ENCODE results near the gene GRB7. TPM values are rescaled to one million over a fixed set of nuclear protein-coding genes. Genes with fewer than 3 reads are reported as not detected.
A peak's percentile ranks its signal among the peaks of the same experiment; 100 is the strongest.

GRB7 gene
- total RNA-seq, 4 donors from 2014 or later = 49.4 to 114 (median 72.4) TPM

DNA sequence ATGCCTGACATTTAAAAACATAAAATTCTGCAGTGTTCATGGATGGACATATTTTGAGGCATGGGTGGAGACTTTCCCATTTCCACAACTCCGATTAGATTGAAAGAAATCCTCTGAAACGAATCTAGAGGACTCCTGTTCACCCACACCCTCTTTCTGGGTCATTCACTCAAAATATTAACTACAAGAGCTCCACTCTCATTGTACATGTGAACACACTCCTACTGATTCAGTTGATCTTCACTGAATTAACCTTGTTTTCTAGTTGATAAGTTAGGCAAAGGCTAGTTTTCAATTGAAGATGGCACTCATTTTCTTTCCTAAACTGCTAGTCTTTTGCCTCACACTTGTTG is 44.1 kb downstream of the GRB7 start:
- no peak for DNase-seq (ENCODE audit: low spot score in 2 of 2)
- H3K4me3 ChIP-seq = no peak overlapping the region
- H3K27me3 ChIP-seq = peaks cover 7% of the 10 kb centered on the region
- H3K4me1 ChIP-seq = peaks cover 15% of the 10 kb centered on the region
- H3K36me3 ChIP-seq = no peaks in the 10 kb centered on the region
- 36% methylated on average over 2 of the region's 2 CpGs for WGBS
- H3K27ac ChIP-seq = no peak overlapping the region
- no peaks in the 10 kb centered on the region for H3K9me3 ChIP-seq
- TF ChIP-seq POLR2AphosphoS5 (IDR thresholded peaks at IDR 0.05) = no peak
- TF ChIP-seq, protein P1, sequence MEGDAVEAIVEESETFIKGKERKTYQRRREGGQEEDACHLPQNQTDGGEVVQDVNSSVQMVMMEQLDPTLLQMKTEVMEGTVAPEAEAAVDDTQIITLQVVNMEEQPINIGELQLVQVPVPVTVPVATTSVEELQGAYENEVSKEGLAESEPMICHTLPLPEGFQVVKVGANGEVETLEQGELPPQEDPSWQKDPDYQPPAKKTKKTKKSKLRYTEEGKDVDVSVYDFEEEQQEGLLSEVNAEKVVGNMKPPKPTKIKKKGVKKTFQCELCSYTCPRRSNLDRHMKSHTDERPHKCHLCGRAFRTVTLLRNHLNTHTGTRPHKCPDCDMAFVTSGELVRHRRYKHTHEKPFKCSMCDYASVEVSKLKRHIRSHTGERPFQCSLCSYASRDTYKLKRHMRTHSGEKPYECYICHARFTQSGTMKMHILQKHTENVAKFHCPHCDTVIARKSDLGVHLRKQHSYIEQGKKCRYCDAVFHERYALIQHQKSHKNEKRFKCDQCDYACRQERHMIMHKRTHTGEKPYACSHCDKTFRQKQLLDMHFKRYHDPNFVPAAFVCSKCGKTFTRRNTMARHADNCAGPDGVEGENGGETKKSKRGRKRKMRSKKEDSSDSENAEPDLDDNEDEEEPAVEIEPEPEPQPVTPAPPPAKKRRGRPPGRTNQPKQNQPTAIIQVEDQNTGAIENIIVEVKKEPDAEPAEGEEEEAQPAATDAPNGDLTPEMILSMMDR (IDR thresholded peaks at IDR 0.05) = no peak
- no peak for TF ChIP-seq EP300 (IDR thresholded peaks at IDR 0.05)
- no peak for TF ChIP-seq POLR2A (IDR thresholded peaks at IDR 0.05)

DNA sequence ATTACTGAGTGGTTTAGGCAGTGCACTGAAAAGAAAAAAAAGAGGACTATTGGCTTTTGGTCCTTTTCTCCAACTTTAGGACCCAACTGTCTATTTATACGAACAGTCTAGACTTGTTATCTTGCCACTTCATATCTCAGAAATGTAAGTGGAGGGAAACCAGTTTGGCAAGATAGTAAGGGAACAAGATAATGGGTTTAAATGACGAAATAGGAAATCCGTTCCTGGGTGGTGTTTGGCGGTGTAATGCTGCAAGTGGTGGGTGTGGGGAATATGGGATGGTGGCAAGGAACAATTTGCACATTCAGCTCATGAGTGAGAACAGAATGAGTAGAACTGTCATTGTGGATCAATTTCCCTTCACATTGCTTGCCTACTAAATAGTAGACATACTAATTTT is 44.7 kb downstream of the GRB7 start:
- Histone ChIP-seq H3K4me1 (peaks cover 15% of the 10 kb centered on the region), H3K9me3 (no peaks in the 10 kb centered on the region), H3K4me3 (no peak overlapping the region), H3K36me3 (no peaks in the 10 kb centered on the region), H3K27ac (no peak overlapping the region), H3K27me3 (peaks cover 7% of the 10 kb centered on the region)
- whole genome bisulfite sequencing = 34% methylated on average over 4 of the region's 4 CpGs
- DNase-seq (ENCODE audit: low spot score in 2 of 2) = no peak
- TF ChIP-seq EP300 (IDR thresholded peaks at IDR 0.05) = no peak
- TF ChIP-seq, protein P1 (IDR thresholded peaks at IDR 0.05) = no peak
- peak in 1 of 3 donors; percentile 62 for TF ChIP-seq POLR2AphosphoS5 (IDR thresholded peaks at IDR 0.05)
- no peak for TF ChIP-seq POLR2A (IDR thresholded peaks at IDR 0.05)

GRCh38 chr17:39782980-39783379 is 45.2 kb downstream of the GRB7 start:
- peaks cover 15% of the 10 kb centered on the region for H3K4me1 ChIP-seq
- H3K9me3 ChIP-seq = no peaks in the 10 kb centered on the region
- H3K27me3 ChIP-seq = peaks cover 7% of the 10 kb centered on the region
- WGBS = 42% methylated on average over 1 of the region's 1 CpG
- no peak overlapping the region for H3K27ac ChIP-seq
- no peaks in the 10 kb centered on the region for H3K36me3 ChIP-seq
- no peak for DNase-seq (ENCODE audit: low spot score in 2 of 2)
- no peak for TF ChIP-seq EP300 (IDR thresholded peaks at IDR 0.05)
- TF ChIP-seq POLR2AphosphoS5 (IDR thresholded peaks at IDR 0.05) = no peak
- TF ChIP-seq POLR2A (IDR thresholded peaks at IDR 0.05) = no peak
- TF ChIP-seq, protein P1 (IDR thresholded peaks at IDR 0.05) = no peak
- H3K4me3 ChIP-seq = no peak overlapping the region

- H3K36me3 ChIP-seq = no peaks in the 10 kb centered on the region
- no peak for DNase-seq (ENCODE audit: low spot score in 2 of 2)
These were observed 49.3 kb downstream of the GRB7 start for GRCh38 chr17:39787041-39787440.

GRCh38 chr17:39787743-39788484 is 50.2 kb downstream of the GRB7 start:
- Histone ChIP-seq H3K9me3 (no peaks in the 10 kb centered on the region), H3K36me3 (no peaks in the 10 kb centered on the region), H3K4me1 (no peaks in the 10 kb centered on the region), H3K27ac (no peak overlapping the region), H3K27me3 (peaks cover 9% of the 10 kb centered on the region), H3K4me3 (no peak overlapping the region)
- 79% methylated on average over 8 of the region's 8 CpGs for WGBS
- TF ChIP-seq POLR2A (IDR thresholded peaks at IDR 0.05) (no peak), EP300 (IDR thresholded peaks at IDR 0.05) (no peak), POLR2AphosphoS5 (IDR thresholded peaks at IDR 0.05) (no peak)
- TF ChIP-seq, protein P1 (IDR thresholded peaks at IDR 0.05) = no peak
- DNase-seq (ENCODE audit: low spot score in 2 of 2) = no peak

More at GRCh38 chr17:39787041-39787440, 49.3 kb downstream of the GRB7 start:
- TF ChIP-seq EP300 (IDR thresholded peaks at IDR 0.05) = no peak
- no peak for TF ChIP-seq POLR2A (IDR thresholded peaks at IDR 0.05)
- TF ChIP-seq, protein P1 (IDR thresholded peaks at IDR 0.05) = no peak
- no peak for TF ChIP-seq POLR2AphosphoS5 (IDR thresholded peaks at IDR 0.05)
- Histone ChIP-seq H3K4me3 (no peak overlapping the region), H3K27ac (no peak overlapping the region), H3K27me3 (peaks cover 9% of the 10 kb centered on the region), H3K9me3 (no peaks in the 10 kb centered on the region), H3K4me1 (peaks cover 3% of the 10 kb centered on the region)
